K562 (cell line): Measurements from ENCODE around the gene ZNF821. TPM values are rescaled to one million over a fixed set of nuclear protein-coding genes. Genes with fewer than 3 reads are reported as not detected.

ENCODE experiments used
- ADNP ChIP-seq: fragments of 200-800 bp; sonication (Bioruptor generic); IDR thresholded peaks from 2 replicates; pipeline ENCODE4 v1.6.1; 2016; ENCODE audit warnings: missing genetic modification characterization, missing compliant biosample characterization
- ARID1B ChIP-seq: fragments of 450-650 bp; IDR thresholded peaks from 2 replicates; pipeline ENCODE4 v1.6.1; 2016; ENCODE audit warnings: antibody characterized with exemption, mild to moderate bottlenecking, inconsistent platforms
- BACH1 ChIP-seq: fragments of 200-800 bp; sonication (Bioruptor generic); IDR thresholded peaks from 2 replicates; pipeline ENCODE4 v1.6.1; 2016; ENCODE audit warnings: missing genetic modification characterization, missing compliant biosample characterization
- BCLAF1 ChIP-seq, 2 experiments: fragments of 450-650 bp in 1 of 2; IDR thresholded peaks; 2 replicates each; pipeline ENCODE4 v1.6.1; 2011 to 2017; ENCODE audit warnings: low read depth in 2 of 2, antibody characterized with exemption in 1 of 2, borderline replicate concordance in 1 of 2, low read length in 1 of 2, mild to moderate bottlenecking in 1 of 2, mixed read lengths in 1 of 2; ENCODE audit not compliant: control insufficient read depth in 1 of 2
- BMI1 ChIP-seq: fragments of 150-350 bp; IDR thresholded peaks from 2 replicates; pipeline ENCODE4 v1.6.1; 2014; ENCODE audit warnings: low read length
- C11orf30 ChIP-seq: fragments of 450-650 bp; IDR thresholded peaks from 2 replicates; pipeline ENCODE4 v1.6.1; 2016; ENCODE audit warnings: low read depth, mild to moderate bottlenecking
- CBFA2T3 ChIP-seq: fragments of 450-650 bp; IDR thresholded peaks from 2 replicates; pipeline ENCODE4 v1.6.1; 2017
- CREB1 ChIP-seq, 2 experiments: sonication (generic) in 1 of 2; formaldehyde crosslinking in 1 of 2; IDR thresholded peaks; 2 replicates each; pipeline versions ENCODE4 v1.6.1 to v1.8.0; 2012 to 2022; ENCODE audit warnings: inconsistent platforms in 1 of 2, mild to moderate bottlenecking in 1 of 2, missing genetic modification reagents in 1 of 2, moderate library complexity in 1 of 2
- CREB3L1 ChIP-seq: fragments of 450-650 bp; IDR thresholded peaks from 2 replicates; pipeline ENCODE4 v1.6.1; 2014; ENCODE audit warnings: low read depth, mild to moderate bottlenecking, moderate library complexity, borderline replicate concordance
- EP300 ChIP-seq: IDR thresholded peaks from 2 replicates; pipeline ENCODE4 v1.6.1; 2012; ENCODE audit warnings: low read length, improper control_type of control experiment
- HDAC1 ChIP-seq, 2 experiments: fragments of 450-650 bp; IDR thresholded peaks; 2 replicates each; pipeline ENCODE4 v1.6.1; 2016 to 2017; ENCODE audit warnings: inconsistent platforms in 1 of 2, mild to moderate bottlenecking in 1 of 2, moderate library complexity in 1 of 2
- HDAC2 ChIP-seq: fragments of 450-650 bp; IDR thresholded peaks from 2 replicates; pipeline ENCODE4 v1.6.1; 2016; ENCODE audit warnings: mild to moderate bottlenecking
- MECOM ChIP-seq: fragments of 250-450 bp; sonication (Bioruptor Pico); IDR thresholded peaks from 2 replicates; pipeline ENCODE4 v1.8.0; 2022; ENCODE audit warnings: inconsistent platforms
- PBX2 ChIP-seq, 2 experiments: IDR thresholded peaks in 1 of 2; conservative IDR thresholded peaks in 1 of 2; 2 replicates each; pipeline ENCODE4 v1.6.1; 2016; ENCODE audit warnings: low read depth in 2 of 2, mild to moderate bottlenecking in 1 of 2, missing compliant biosample characterization in 1 of 2, missing genetic modification characterization in 1 of 2, moderate library complexity in 1 of 2
- PURB ChIP-seq: sonication (generic); formaldehyde crosslinking; IDR thresholded peaks from 2 replicates; pipeline ENCODE4 v1.9.0; 2021; ENCODE audit warnings: low read depth, mild to moderate bottlenecking, missing genetic modification reagents
- RCOR1 ChIP-seq, 2 experiments: IDR thresholded peaks; 2 replicates each; pipeline ENCODE4 v1.6.1; 2012; ENCODE audit warnings: low read depth in 2 of 2, low read length in 2 of 2, borderline replicate concordance in 1 of 2, improper control_type of control experiment in 1 of 2
- TRIM24 ChIP-seq, 2 experiments: fragments of 450-650 bp; IDR thresholded peaks; 2 replicates each; pipeline ENCODE4 v1.6.1; 2016
- ZFP1 ChIP-seq: fragments of 450-650 bp; formaldehyde crosslinking; IDR thresholded peaks from 2 replicates; pipeline ENCODE4 v1.4.0; 2020; ENCODE audit warnings: mild to moderate bottlenecking, mixed read lengths
- ZFP91 ChIP-seq: sonication (generic); formaldehyde crosslinking; IDR thresholded peaks from 2 replicates; pipeline ENCODE4 v1.8.0; 2022; ENCODE audit warnings: mild to moderate bottlenecking, missing genetic modification reagents
- ZNF124 ChIP-seq: sonication (generic); formaldehyde crosslinking; IDR thresholded peaks from 2 replicates; pipeline ENCODE4 v1.8.1; 2022; ENCODE audit warnings: missing genetic modification reagents
- ZNF184 ChIP-seq: sonication (generic); formaldehyde crosslinking; IDR thresholded peaks from 2 replicates; pipeline ENCODE4 v1.5.0; 2020; ENCODE audit warnings: missing genetic modification reagents
- polyA plus RNA-seq, 8 experiments: library from polyadenylated mRNA; depleted of rRNA in 4 of 8; stranded (reverse) in 5 of 8; unstranded in 3 of 8; fragments of >200 nt; fragmentation: Nextera tagmentation in 2 of 8; fragmentation: Illumina TruSeq in 1 of 8; extraction: Ambion mirVana in 2 of 8; extraction: Trizol in 1 of 8; gene quantifications; 2 replicates each; pipeline versions ENCODE4 v1.2.1 to v1.2.3, GENCODE V29; 2011 to 2014; ENCODE audit warnings: inconsistent platforms in 1 of 8, missing spikeins in 1 of 8
- total RNA-seq, 7 experiments: library from RNA; depleted of rRNA in 6 of 7; stranded (reverse); fragments of >200 nt in 6 of 7; fragmentation: Illumina TruSeq in 2 of 7; extraction: Trizol in 2 of 7; gene quantifications; 2 replicates each; pipeline versions ENCODE4 v1.2.1 to v1.2.3, GENCODE V29; 2011 to 2021; ENCODE audit warnings: low replicate concordance in 1 of 7

The ZNF821 gene
- total and polyA plus RNA-seq, 9 of the 15 experiments (the other 6 are each of a cell fraction or from before 2014, with no cell fraction given) = 0.38 to 5.6 (median 3.6) TPM

GRCh38 chr16:71837150-71837549 lies 46.8 kb downstream of the ZNF821 start (continued):
- TF ChIP-seq TRIM24 (IDR thresholded peaks at IDR 0.05) = peak; percentile 49 to 74; a peak in 1 of 4 replicates
- no peak for TF ChIP-seq CREB1 (IDR thresholded peaks at IDR 0.05)
- TF ChIP-seq CREB1 (CRISPR knock-in tag; IDR thresholded peaks at IDR 0.05) = no peak
- TF ChIP-seq ARID1B = peak; percentile 90
- TF ChIP-seq ZNF184 (CRISPR knock-in tag) = no peak
- TF ChIP-seq CBFA2T3 = peak; percentile 88
- peak; percentile 86 for TF ChIP-seq C11orf30
- TF ChIP-seq HDAC1 (IDR thresholded peaks at IDR 0.05) = peak in 1 of 2 experiments; percentile 66; a peak in 2 of 4 replicates
- no peak for TF ChIP-seq ADNP
- no peak for TF ChIP-seq MECOM (CRISPR knock-in tag)
- TF ChIP-seq PURB = no peak
- TF ChIP-seq ZFP1 (CRISPR knock-in tag) = no peak
- TF ChIP-seq BACH1 (tag) = no peak
- peak; percentile 63; the same call in 1 of the 2 replicates for TF ChIP-seq EP300
- no peak for TF ChIP-seq BMI1
- TF ChIP-seq PBX2 (CRISPR knock-in tag; IDR thresholded peaks at IDR 0.05; ENCODE audit: low read depth) = no peak
- TF ChIP-seq PBX2 (tag; conservative IDR thresholded peaks at IDR 0.05; ENCODE audit: low read depth) = no peak
- TF ChIP-seq BCLAF1 (IDR thresholded peaks at IDR 0.05; ENCODE audit: borderline replicate concordance in 1 of 2, control insufficient read depth in 1 of 2, low read depth in 2 of 2, low read length in 1 of 2) = no peak
- no peak for TF ChIP-seq CREB3L1
- no peak for TF ChIP-seq HDAC2
- TF ChIP-seq RCOR1 (IDR thresholded peaks at IDR 0.05; ENCODE audit: borderline replicate concordance in 1 of 2, low read depth in 2 of 2, low read length in 2 of 2) = peak in 1 of 2 experiments; percentile 36; a peak in 1 of 4 replicates
- TF ChIP-seq ZFP91 (CRISPR knock-in tag) = no peak
- TF ChIP-seq ZNF124 (CRISPR knock-in tag) = no peak
